IMR-90 (cell line): ENCODE results near the gene KDM3B. TPM values are rescaled to one million over a fixed set of nuclear protein-coding genes. Genes with fewer than 3 reads are reported as not detected.

Experiments used
- ATAC-seq: fragments of 200-7000 bp; cut with Tn5 transposase; 2 replicates; pipeline ENCODE4 v1.9.1; 2020; ENCODE audit warnings: low read depth, mild to moderate bottlenecking, moderate library complexity
- BruUV-seq: library from RNA; stranded (reverse); fragments of 400-500 nt; replicated peaks from 2 replicates; lab custom pipeline; 2021; lab: Mats Ljungman, UMichigan
- CTCF ChIA-PET: fragments of 300-600 bp; formaldehyde crosslinking; extraction: SDS; loops from one replicate; lab custom pipeline; 2021; ENCODE audit warnings: antibody characterized with exemption; lab: Yijun Ruan, JAX
- POLR2A ChIA-PET: fragments of 300-600 bp; sonication (Branson Sonifier 250); formaldehyde crosslinking; loops from one replicate; lab custom pipeline; 2022; ENCODE audit warnings: antibody characterized with exemption; ENCODE audit not compliant: unreplicated experiment; lab: Charles Lee
- DNase-seq: peaks from one replicate; pipeline ENCODE4 v3.0.0; 2013
- H2AFZ ChIP-seq: replicated peaks from 2 replicates; pipeline ENCODE3; 2013; ENCODE audit warnings: low read length, mild to moderate bottlenecking; ENCODE audit not compliant: poor library complexity
- H2AK5ac ChIP-seq: 2 replicates; pipeline ENCODE4 v1.6.1; 2013; ENCODE audit warnings: low read depth, low read length, inconsistent platforms
- H2AK9ac ChIP-seq: replicated peaks from 2 replicates; pipeline ENCODE3; 2013; ENCODE audit warnings: mild to moderate bottlenecking, low read depth, low read length, moderate library complexity; ENCODE audit not compliant: poor library complexity
- H2BK120ac ChIP-seq: 2 replicates; pipeline ENCODE4 v1.6.1; 2013; ENCODE audit warnings: low read depth, low read length, inconsistent platforms
- H2BK15ac ChIP-seq: 3 replicates; pipeline ENCODE4 v1.6.1; 2013; ENCODE audit warnings: low read depth, low read length, inconsistent platforms
- H2BK20ac ChIP-seq: 2 replicates; pipeline ENCODE4 v1.6.1; 2013; ENCODE audit warnings: low read depth, mild to moderate bottlenecking, inconsistent platforms, low read length, moderate library complexity
- H2BK5ac ChIP-seq: 2 replicates; pipeline ENCODE4 v1.6.1; 2013; ENCODE audit warnings: mild to moderate bottlenecking, low read depth, low read length, inconsistent platforms; ENCODE audit not compliant: poor library complexity, severe bottlenecking
- H3K14ac ChIP-seq: replicated peaks from 2 replicates; pipeline ENCODE4 v1.6.1; 2013; ENCODE audit warnings: low read depth, low read length, inconsistent platforms
- H3K18ac ChIP-seq: 2 replicates; pipeline ENCODE4 v1.6.1; 2013; ENCODE audit warnings: low read depth, low read length, control low read depth
- H3K23ac ChIP-seq: 2 replicates; pipeline ENCODE4 v1.6.1; 2013; ENCODE audit warnings: low read depth, low read length, inconsistent platforms
- H3K27ac ChIP-seq: 2 replicates; pipeline ENCODE4 v1.5.1; 2013; ENCODE audit warnings: mild to moderate bottlenecking, control low read depth, low read length; ENCODE audit not compliant: insufficient read depth
- H3K27me3 ChIP-seq: 2 replicates; pipeline ENCODE4 v1.6.1; 2013; ENCODE audit warnings: low read length; ENCODE audit not compliant: control insufficient read depth, insufficient read depth
- H3K36me3 ChIP-seq: 2 replicates; pipeline ENCODE4 v1.6.1; 2013; ENCODE audit warnings: low read length, mixed read lengths; ENCODE audit not compliant: control insufficient read depth, insufficient read depth
- H3K4ac ChIP-seq: 2 replicates; pipeline ENCODE4 v1.6.1; 2013; ENCODE audit warnings: low read depth, low read length, inconsistent platforms
- H3K4me1 ChIP-seq: 2 replicates; pipeline ENCODE4 v1.6.1; 2013; ENCODE audit warnings: low read length, mixed read lengths; ENCODE audit not compliant: control insufficient read depth, insufficient read depth
- H3K4me2 ChIP-seq: 2 replicates; pipeline ENCODE4 v1.6.1; 2013; ENCODE audit warnings: low read depth, mild to moderate bottlenecking, control low read depth, low read length, moderate library complexity
- H3K4me3 ChIP-seq: 2 replicates; pipeline ENCODE4 v1.5.1; 2013; ENCODE audit warnings: low read depth, mild to moderate bottlenecking, control low read depth, low read length, moderate library complexity; ENCODE audit not compliant: insufficient read depth
- H3K56ac ChIP-seq: 2 replicates; pipeline ENCODE4 v1.6.1; 2013; ENCODE audit warnings: low read length, inconsistent platforms; ENCODE audit not compliant: insufficient read depth; ENCODE audit errors: extremely low read depth
- H3K79me1 ChIP-seq, 2 experiments: 2 replicates each; pipeline ENCODE4 v1.6.1; 2013; ENCODE audit warnings: low read length in 2 of 2, inconsistent platforms in 1 of 2, low read depth in 1 of 2
- H3K9ac ChIP-seq: 2 replicates; pipeline ENCODE4 v1.6.1; 2013; ENCODE audit warnings: low read depth, low read length, control low read depth
- H3K9me1 ChIP-seq: 2 replicates; pipeline ENCODE4 v1.6.1; 2013; ENCODE audit warnings: low read length, inconsistent platforms; ENCODE audit not compliant: insufficient read depth
- H3K9me3 ChIP-seq: 2 replicates; pipeline ENCODE4 v1.6.1; 2013; ENCODE audit warnings: low read length; ENCODE audit not compliant: control insufficient read depth, insufficient read depth
- H4K20me1 ChIP-seq: 2 replicates; pipeline ENCODE4 v1.6.1; 2013; ENCODE audit warnings: low read length, inconsistent platforms; ENCODE audit not compliant: insufficient read depth
- H4K5ac ChIP-seq: 2 replicates; pipeline ENCODE4 v1.6.1; 2013; ENCODE audit warnings: mild to moderate bottlenecking, low read depth, low read length, control low read depth
- H4K8ac ChIP-seq, 2 experiments: 2 replicates each; pipeline ENCODE4 v1.6.1; 2013; ENCODE audit warnings: low read depth in 2 of 2, low read length in 2 of 2, control low read depth in 1 of 2, inconsistent platforms in 1 of 2
- H4K91ac ChIP-seq: 2 replicates; pipeline ENCODE4 v1.6.1; 2013; ENCODE audit warnings: low read depth, low read length, inconsistent platforms; ENCODE audit not compliant: insufficient read depth
- CHD1 ChIP-seq: IDR thresholded peaks from 2 replicates; pipeline ENCODE4 v1.6.1; 2012; ENCODE audit warnings: low read depth, low read length, improper control_type of control experiment
- FOS ChIP-seq: fragments of 150-350 bp; IDR thresholded peaks from 2 replicates; pipeline ENCODE4 v1.6.1; 2016; ENCODE audit warnings: low read depth, low read length
- MAFK ChIP-seq: IDR thresholded peaks from 2 replicates; pipeline ENCODE4 v1.6.1; 2012; ENCODE audit warnings: low read depth, low read length, improper control_type of control experiment
- MXI1 ChIP-seq: IDR thresholded peaks from 2 replicates; pipeline ENCODE4 v1.6.1; 2012; ENCODE audit warnings: low read depth, mild to moderate bottlenecking, low read length, moderate library complexity, borderline replicate concordance
- NFE2L2 ChIP-seq: fragments of 150-350 bp; IDR thresholded peaks from 2 replicates; pipeline ENCODE4 v1.6.1; 2016; ENCODE audit warnings: low read depth, mild to moderate bottlenecking, low read length
- RAD21 ChIP-seq: IDR thresholded peaks from 2 replicates; pipeline ENCODE4 v1.6.1; 2012; ENCODE audit warnings: low read length, improper control_type of control experiment
- RCOR1 ChIP-seq: IDR thresholded peaks from 2 replicates; pipeline ENCODE4 v1.6.1; 2012; ENCODE audit warnings: mild to moderate bottlenecking, low read length, improper control_type of control experiment; ENCODE audit not compliant: insufficient replicate concordance
- dilution Hi-C: fragments of 300-500 bp; cut with HindIII; formaldehyde crosslinking; loops from one replicate; pipeline ENCODE4 v1.14.3; 2018; ENCODE audit warnings: low sequenced_read_pairs; ENCODE audit not compliant: unreplicated experiment
- in situ Hi-C: fragments of 300-500 bp; cut with MboI; formaldehyde crosslinking; loops from 3 replicates; pipeline ENCODE4 v1.14.3; 2019; ENCODE audit warnings: low sequenced_read_pairs, inconsistent platforms, mixed read lengths
- intact Hi-C: fragments of 100-400 bp; cut with micrococcal nuclease; formaldehyde crosslinking; loops from 2 replicates; pipeline ENCODE4 v1.10.0; 2022
- polyA plus RNA-seq, 3 experiments: library from polyadenylated mRNA; depleted of rRNA; stranded (reverse); fragments of >200 nt; gene quantifications; 2 replicates each; pipeline ENCODE4 v1.2.3, GENCODE V29; 2012; ENCODE audit warnings: low replicate concordance in 1 of 3
- total RNA-seq: library from RNA; depleted of rRNA; stranded (reverse); fragments of >200 nt; gene quantifications from 2 replicates; pipeline ENCODE4 v1.2.3, GENCODE V29; 2012

Gene KDM3B
- total and polyA plus RNA-seq, 2 of the 4 experiments (the other 2 are of a cell fraction) = 19.4 to 35.8 TPM

GRCh38 chr5:138402640-138403039 is 50.2 kb downstream of the KDM3B start:
- H4K20me1 ChIP-seq = 0 out of 2 replicates have a peak, but pooled peaks cover 3% of the 10 kb centered on the region

More at GRCh38 chr5:138402640-138403039, 50.2 kb downstream of the KDM3B start:
- Histone ChIP-seq H3K36me3 (peaks cover 34% of the 10 kb centered on the region), H4K8ac (no peak overlapping the region), H3K27me3 (no peaks in the 10 kb centered on the region), H2BK15ac (no peak overlapping the region), H3K18ac (no peak overlapping the region), H2BK5ac (no peak overlapping the region), H3K4ac (no peak overlapping the region), H3K9ac (no peak overlapping the region), H3K4me3 (no peak overlapping the region), H4K91ac (no peak overlapping the region), H2BK20ac (no peak overlapping the region), H3K9me3 (no peaks in the 10 kb centered on the region), H4K5ac (no peak overlapping the region), H3K56ac (no peak overlapping the region), H2AFZ (no peak overlapping the region), H3K14ac (no peak overlapping the region), H2AK5ac (no peak overlapping the region), H3K27ac (no peak overlapping the region), H3K4me1 (no peaks in the 10 kb centered on the region), H3K9me1 (peaks cover 3% of the 10 kb centered on the region; the same call in 1 of the 2 replicates), H3K23ac (no peak overlapping the region), H2AK9ac (no peak overlapping the region), H2BK120ac (no peak overlapping the region), H3K79me1 (peaks cover 0 to 4% of the 10 kb centered on the region in 2 experiments; a peak in 1 of 4 replicates), H3K4me2 (no peak overlapping the region)
- intact Hi-C loops (loop anchor here (5.0 kb wide), 1 partner anchor 35 kb away; no protein-coding TSS in a partner anchor), in situ Hi-C loops (no loop called here), dilution Hi-C loops (no loop called here)
- DNase-seq (no peak), ATAC-seq (no peak)
- ChIA-PET CTCF (no interaction called here), POLR2A (no interaction called here)
- TF ChIP-seq NFE2L2 = no peak
- no peak for TF ChIP-seq MXI1
- TF ChIP-seq CHD1 = no peak
- TF ChIP-seq RAD21 = no peak
- no peak for TF ChIP-seq MAFK
- no peak for TF ChIP-seq FOS
- TF ChIP-seq RCOR1 = no peak
- no TSS peak for BruUV-seq
